ENCODE results near the gene CANT1.

- TF ChIP-seq CTCF (IDR thresholded peaks at IDR 0.05) (no peak), POLR2AphosphoS5 (IDR thresholded peaks at IDR 0.05) (no peak)
Observed at GRCh38 chr17:78999056-78999768, 10.4 kb downstream of the CANT1 start.

Data from breast epithelium (tissue), 3 donors.